B cell (primary cell): Measurements from ENCODE around the gene ATR.

Experiments
- EZH2 ChIP-seq: IDR thresholded peaks from 2 replicates; pipeline ENCODE4 v1.6.1; 2012; ENCODE audit warnings: borderline replicate concordance, low read depth, mild to moderate bottlenecking, moderate library complexity, low read length; ENCODE audit not compliant: insufficient read depth, poor library complexity, severe bottlenecking
- TF ChIP-seq, protein P1 (sequence below): fragments of 200-600 bp; IDR thresholded peaks from one replicate; pipeline ENCODE4 v1.8.0; 2022; ENCODE audit warnings: antibody characterized with exemption, mild to moderate bottlenecking

DNA sequence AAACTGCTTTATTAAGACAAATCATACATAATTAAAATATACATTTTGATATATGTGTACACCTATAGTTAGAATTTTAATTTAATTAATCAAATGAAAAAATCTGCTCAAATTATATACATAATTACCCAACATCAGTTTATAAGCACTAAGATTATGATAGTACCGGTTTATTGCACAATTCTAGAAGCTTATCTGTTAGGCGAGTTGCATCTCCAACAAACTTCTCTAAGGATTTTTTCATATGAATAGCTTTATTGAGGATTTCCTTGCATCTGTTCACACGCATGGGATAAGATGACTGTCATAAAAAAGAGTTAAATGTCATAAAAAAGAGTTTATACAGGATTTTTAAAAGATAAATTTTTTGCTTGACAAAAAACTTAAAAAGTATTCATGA lies 110.8 kb downstream of the ATR start:
- TF ChIP-seq, protein P1, sequence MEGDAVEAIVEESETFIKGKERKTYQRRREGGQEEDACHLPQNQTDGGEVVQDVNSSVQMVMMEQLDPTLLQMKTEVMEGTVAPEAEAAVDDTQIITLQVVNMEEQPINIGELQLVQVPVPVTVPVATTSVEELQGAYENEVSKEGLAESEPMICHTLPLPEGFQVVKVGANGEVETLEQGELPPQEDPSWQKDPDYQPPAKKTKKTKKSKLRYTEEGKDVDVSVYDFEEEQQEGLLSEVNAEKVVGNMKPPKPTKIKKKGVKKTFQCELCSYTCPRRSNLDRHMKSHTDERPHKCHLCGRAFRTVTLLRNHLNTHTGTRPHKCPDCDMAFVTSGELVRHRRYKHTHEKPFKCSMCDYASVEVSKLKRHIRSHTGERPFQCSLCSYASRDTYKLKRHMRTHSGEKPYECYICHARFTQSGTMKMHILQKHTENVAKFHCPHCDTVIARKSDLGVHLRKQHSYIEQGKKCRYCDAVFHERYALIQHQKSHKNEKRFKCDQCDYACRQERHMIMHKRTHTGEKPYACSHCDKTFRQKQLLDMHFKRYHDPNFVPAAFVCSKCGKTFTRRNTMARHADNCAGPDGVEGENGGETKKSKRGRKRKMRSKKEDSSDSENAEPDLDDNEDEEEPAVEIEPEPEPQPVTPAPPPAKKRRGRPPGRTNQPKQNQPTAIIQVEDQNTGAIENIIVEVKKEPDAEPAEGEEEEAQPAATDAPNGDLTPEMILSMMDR = no peak
- TF ChIP-seq EZH2 = no peak
